Midbrain (tissue), 1 donor: ENCODE data around the gene ALX3.

Experiments used
- DNase-seq: peaks from one replicate; lab custom pipeline; 2025; lab: John Stamatoyannopoulos, UW

The ALX3 gene

GRCh38 chr1:110065841-110066240 lies 4.6 kb downstream of the ALX3 start:
- no peak for DNase-seq

GRCh38 chr1:110064576-110065337 lies 5.7 kb downstream of the ALX3 start:
- no peak for DNase-seq

DNA sequence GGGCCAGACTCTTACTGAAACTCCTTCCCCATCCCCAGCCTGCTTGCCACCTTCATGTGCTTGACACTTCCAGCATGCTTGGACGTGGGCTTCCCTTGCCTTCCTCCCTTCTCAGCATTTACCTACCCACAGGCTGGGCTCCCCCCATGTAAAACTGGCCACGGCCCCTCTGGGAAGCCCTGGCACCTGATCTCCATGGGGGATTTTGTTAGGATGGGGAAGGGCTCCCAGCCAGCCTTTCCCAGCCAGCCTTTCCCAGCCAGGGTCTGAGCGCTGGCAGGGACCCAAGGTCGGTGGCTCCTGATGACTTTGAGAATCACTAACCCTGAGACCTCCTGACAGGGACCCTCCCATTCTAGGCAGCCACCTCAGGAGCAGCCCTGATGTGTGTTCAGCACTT lies 6.7 kb downstream of the ALX3 start:
- no peak for DNase-seq

DNA sequence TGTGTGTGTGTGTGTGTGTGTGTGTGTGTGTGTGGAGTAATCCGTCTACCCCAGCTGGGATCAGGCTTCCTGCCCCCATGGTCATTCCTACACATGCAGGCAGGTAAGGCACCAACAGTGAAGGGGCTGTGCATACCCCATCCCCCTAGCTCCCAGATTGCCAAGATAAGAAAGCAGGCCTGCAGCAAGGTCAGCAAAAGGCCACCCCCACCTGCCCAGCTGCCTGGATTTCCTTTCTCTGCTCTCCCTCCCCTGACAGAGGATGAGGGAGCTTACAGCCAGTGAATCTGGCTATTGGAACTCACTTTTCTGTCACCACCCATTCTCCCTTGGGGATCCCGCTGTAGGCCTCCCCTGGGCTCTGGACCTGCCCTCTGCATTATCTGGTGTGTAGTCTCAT lies 7.9 kb downstream of the ALX3 start:
- DNase-seq, result no peak

DNA sequence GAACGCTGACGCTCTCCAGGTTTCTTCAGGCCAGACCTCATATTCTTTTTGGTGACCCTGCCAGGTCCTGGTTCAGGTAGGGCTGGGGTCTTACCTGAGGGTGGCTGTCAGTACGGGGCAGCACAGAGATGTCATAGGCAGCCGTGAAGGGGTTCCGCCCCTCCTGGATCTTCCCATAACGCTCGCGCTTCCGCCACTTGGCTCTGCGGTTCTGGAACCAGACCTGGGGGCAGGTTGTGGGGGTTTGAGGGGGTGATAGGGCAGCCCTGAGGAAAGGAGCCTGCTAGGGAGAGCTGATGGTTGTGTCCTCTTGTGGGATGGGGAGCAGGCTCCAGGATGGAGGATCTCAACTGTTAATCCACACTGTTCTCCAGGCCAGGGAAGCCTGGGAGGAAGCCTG lies 9.1 kb downstream of the ALX3 start:
- DNase-seq, result no peak

DNA sequence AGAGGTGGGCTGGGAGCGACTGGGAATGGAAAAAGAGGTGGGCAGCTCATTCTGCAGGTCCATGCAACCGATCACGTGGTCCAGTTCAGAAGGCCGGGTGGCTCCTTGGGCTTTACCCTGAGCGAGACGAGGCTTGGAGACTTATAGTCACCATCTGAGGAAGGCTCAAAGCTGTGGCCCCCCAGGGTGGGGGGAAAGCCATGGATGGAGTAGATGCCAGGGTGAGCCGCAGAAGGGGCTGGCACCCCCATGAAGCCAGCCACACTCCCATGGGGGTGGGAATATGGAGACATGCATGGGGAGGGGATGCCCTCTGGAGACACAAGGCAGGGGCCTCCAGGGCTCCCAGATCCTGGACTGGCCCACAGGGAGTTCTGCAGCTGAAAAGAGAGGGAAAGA lies 9.8 kb downstream of the ALX3 start:
- DNase-seq, result no peak

DNA sequence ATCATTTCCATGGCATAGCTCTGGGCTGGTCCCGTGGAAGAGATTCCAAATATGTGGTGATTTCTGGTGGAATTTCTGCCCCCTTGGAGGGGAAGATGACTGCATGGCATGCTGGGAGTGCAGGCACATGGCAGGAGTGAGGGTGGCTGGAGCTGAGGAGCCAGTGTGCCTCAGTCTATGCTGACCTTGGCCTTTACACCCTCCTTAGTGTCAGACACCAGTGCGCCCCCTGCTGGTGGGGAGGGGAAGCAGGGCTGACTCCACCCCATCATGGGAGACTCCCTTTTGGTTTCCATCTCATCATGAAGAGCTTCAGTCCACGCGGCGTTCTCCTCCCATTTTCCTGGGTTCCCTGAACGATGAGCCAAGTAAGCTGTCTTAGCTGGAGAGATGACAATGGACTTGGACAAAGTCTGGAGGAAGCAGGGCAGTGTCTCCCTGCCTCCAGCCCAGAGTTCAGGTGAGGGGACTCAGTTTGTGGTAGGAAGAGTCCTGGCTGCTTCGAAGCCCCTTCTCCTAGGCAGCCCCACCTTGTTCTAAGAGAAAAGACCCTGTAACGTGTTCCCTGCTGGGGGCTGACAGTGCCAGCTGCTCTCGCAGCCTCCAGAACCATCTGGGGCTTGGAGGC lies 10.3 kb downstream of the ALX3 start:
- no peak for DNase-seq

DNA sequence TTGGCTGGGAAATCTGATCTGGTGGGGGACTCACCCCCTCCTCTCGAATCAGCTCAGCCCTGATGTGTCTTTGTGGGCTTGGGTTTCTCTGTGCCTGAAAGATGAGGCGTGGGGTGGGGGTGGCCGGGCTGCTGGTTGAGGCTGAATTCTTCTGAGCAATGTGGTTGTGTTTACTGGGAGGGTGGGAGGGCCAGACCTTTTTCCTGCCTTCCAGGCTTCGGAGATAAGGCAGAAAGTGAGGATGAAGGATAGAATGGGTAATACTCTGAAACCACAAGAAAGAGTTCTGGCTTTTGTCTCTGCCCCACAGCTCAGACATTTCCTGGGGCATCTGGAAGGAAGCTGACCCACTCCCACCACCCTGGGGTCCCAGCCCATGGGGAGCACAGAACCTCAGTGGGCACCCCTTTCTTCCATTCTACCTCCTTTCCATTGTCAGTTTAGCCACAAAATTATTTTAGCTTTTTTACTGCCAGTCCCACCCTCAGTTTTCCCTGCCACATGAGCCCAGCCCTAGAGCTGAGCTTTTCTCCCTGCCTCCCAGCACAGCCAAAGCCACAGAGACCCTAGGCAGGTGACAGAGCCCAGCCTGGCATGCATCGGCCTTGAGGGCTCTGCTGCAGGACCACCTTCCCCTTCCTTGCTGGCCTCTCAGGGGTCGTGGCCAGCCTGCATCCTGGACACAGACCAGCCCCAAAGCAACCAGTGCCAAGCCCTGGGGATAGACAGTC lies 11.2 kb downstream of the ALX3 start:
- DNase-seq, result no peak

- no peak for DNase-seq
Measured at GRCh38 chr1:110058591-110058990, 11.9 kb downstream of the ALX3 start.

GRCh38 chr1:110057963-110058518 lies 12.4 kb downstream of the ALX3 start:
- no peak for DNase-seq

- DNase-seq, result no peak
Measured at GRCh38 chr1:110056776-110057175, 13.7 kb downstream of the ALX3 start.

DNA sequence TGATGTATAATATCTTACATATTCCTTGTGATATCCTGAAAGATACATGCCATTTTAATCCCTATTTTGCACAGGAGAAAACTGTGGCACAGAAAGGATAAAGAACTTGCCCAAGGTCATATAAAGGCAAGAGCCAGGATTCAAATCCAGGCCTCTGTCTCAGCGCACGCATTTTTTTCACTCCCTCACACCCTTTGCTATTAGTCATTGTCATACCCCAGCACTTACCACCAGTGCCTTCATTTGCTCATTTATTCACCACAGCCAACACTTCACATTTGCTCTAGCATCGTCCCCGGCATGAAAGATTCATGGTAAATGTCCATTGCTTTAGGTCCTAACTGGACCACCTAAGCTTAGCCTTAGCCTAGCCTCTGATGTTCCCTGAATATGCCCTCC lies 14.2 kb downstream of the ALX3 start:
- no peak for DNase-seq

DNA sequence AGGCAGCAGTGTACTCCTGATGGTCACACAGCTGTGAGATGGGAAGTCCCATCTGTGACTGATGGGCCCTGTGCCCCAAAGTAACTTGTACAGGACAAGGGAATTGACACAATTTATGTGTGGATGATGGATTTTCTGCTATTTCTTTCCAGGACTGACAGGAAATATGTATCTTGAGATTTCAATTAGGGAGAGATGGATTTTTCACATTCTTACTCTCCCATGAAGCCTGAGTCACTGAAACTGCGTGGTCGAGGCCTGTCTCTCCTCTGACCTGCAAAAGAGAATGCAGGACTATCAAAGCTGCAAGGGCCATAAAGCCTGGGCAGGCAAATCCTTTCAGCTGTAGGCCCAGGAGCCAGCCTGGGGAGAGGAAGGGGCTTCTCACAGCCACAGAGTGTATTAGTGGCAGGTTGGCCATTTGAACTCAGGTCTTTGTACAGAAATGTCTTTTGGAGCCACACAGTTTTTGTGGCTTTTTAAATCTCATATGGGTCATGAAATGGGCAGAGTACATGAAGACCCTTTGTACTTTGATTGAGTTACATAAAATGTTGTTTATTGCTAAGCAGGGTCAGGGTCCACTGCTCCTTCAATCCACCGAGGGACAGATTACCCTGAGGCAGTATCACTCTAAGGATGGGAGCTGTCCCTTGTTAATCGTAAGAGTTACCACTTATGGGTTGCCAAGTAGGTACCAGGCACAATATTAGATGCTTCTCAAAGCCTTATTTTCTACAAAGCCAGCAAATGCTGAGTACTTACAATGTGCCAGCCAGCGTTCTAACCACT lies 14.8 kb downstream of the ALX3 start:
- no peak for DNase-seq

DNA sequence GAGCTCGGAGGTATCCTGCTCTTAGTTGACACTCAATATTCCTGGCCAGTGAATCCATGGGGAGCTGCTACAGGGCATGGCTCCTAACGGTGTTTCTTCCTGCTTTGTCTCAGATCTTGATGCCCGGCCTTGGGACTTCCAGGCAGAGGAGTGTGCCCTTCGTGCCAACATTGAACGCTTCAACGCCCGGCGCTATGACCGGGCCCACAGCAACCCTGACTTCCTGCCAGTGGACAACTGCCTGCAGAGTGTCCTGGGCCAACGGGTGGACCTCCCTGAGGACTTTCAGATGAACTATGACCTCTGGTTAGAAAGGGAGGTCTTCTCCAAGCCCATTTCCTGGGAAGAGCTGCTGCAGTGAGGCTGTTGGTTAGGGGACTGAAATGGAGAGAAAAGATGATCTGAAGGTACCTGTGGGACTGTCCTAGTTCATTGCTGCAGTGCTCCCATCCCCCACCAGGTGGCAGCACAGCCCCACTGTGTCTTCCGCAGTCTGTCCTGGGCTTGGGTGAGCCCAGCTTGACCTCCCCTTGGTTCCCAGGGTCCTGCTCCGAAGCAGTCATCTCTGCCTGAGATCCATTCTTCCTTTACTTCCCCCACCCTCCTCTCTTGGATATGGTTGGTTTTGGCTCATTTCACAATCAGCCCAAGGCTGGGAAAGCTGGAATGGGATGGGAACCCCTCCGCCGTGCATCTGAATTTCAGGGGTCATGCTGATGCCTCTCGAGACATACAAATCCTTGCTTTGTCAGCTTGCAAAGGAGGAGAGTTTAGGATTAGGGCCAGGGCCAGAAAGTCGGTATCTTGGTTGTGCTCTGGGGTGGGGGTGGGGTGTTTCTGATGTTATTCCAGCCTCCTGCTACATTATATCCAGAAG lies 16.7 kb downstream of the ALX3 start:
- DNase-seq, result peak; percentile 61

- DNase-seq, result no peak
Measured at GRCh38 chr1:110051262-110051648, 19.2 kb downstream of the ALX3 start.

DNA sequence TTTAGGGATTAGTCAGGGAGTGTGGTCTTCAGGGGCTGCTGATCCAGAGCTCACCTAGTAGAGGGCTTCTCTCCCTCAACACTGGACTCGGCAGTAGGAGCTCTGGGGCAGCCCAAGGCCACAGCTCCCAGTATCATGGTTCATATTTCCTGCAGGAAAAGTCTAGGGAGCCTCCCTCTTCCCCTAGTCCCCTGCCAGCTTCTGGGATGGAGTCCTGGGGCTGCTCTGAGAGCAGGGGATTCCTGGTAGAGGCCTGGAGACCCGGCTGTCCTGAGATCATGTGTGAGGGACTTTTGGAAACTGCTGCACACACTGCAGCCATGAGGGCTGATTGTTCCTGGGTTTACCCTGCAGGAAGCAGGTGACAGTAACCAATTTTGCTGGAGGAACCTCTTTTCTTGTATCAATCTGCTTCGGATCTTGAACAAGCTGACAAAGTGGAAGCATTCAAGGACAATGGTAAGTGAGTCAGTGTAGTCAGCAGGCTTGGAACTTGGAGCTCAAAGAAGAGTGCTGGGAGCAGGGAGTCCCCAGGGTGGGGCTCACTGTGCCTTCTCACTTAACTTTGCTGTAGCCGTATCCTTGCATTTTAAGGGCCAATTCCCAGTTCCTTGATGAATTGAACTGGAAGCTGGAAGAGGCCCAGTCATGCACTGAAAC lies 19.7 kb downstream of the ALX3 start:
- DNase-seq, result no peak

- DNase-seq, result no peak
Measured at GRCh38 chr1:110049801-110050601, 20.5 kb downstream of the ALX3 start.

DNA sequence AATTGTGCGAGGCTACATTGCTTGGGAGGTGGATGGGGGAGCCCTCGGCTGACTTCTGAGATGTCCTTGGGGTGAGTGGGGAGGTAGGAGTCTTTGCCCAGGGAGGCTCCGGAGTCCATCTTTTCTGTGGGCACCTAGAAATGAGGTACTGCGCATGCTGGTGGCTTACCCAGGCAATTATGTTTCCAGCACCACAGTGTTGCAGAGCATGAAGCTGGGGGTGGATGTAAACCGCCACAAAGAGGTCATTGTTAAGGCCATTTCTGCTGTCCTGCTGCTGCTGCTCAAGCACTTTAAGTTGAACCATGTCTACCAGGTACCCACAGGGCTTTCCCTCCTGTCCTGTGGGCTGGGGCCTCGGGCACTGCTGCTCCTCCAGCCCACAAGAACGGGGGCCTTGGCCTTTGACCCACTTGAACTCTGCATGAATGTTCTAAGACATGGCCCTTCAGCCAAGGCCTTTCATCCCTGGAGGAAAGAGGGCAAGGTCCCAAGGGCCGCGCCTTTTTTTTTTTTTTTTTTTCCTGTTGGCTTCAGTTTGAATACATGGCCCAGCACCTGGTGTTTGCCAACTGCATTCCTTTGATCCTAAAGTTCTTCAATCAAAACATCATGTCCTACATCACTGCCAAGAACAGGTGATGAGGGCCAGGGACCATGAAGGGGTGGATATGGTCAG lies 21.4 kb downstream of the ALX3 start:
- DNase-seq, result peak; percentile 49

GRCh38 chr1:110048240-110048639 lies 22.2 kb downstream of the ALX3 start:
- no peak for DNase-seq
